DOHH2 (cell line): ENCODE data around the gene SPIN1.

Source experiments
- H3F3A ChIP-seq: fragments of 200-600 bp; sonication (generic), shearing (Covaris generic); 2 replicates; pipeline ENCODE4 v1.6.0; 2016; ENCODE audit warnings: antibody characterized with exemption, mild to moderate bottlenecking; ENCODE audit not compliant: control insufficient read depth, insufficient read depth
- H3K27ac ChIP-seq: fragments of 200-600 bp; sonication (generic); 2 replicates; pipeline ENCODE4 v1.5.1; 2014; ENCODE audit warnings: low read depth, mild to moderate bottlenecking, low read length, moderate library complexity
- H3K27me3 ChIP-seq: fragments of 200-600 bp; sonication (generic); 2 replicates; pipeline ENCODE4 v1.6.1; 2014; ENCODE audit warnings: mild to moderate bottlenecking, low read length, mixed read lengths; ENCODE audit not compliant: control insufficient read depth
- H3K36me3 ChIP-seq: fragments of 200-600 bp; sonication (generic); 2 replicates; pipeline ENCODE4 v1.6.1; 2014; ENCODE audit warnings: mild to moderate bottlenecking, low read length, moderate library complexity, mixed read lengths; ENCODE audit not compliant: control insufficient read depth
- H3K4me1 ChIP-seq: fragments of 200-600 bp; sonication (generic); 2 replicates; pipeline ENCODE4 v1.6.1; 2014; ENCODE audit warnings: mild to moderate bottlenecking, low read length, mixed read lengths; ENCODE audit not compliant: control insufficient read depth
- H3K4me2 ChIP-seq: fragments of 200-600 bp; sonication (generic); 2 replicates; pipeline ENCODE4 v1.6.0; 2014; ENCODE audit warnings: mild to moderate bottlenecking, low read length, moderate library complexity
- H3K4me3 ChIP-seq: fragments of 200-600 bp; sonication (generic); 2 replicates; pipeline ENCODE4 v1.5.1; 2014; ENCODE audit warnings: mild to moderate bottlenecking, low read length, mixed read lengths
- H3K79me2 ChIP-seq: fragments of 200-600 bp; sonication (generic); 2 replicates; pipeline ENCODE4 v1.6.1; 2014; ENCODE audit warnings: mild to moderate bottlenecking, low read length, mixed read lengths; ENCODE audit not compliant: control insufficient read depth
- H3K9me2 ChIP-seq: fragments of 200-600 bp; sonication (generic); replicated peaks from 2 replicates; pipeline ENCODE4 v1.6.1; 2014; ENCODE audit warnings: mild to moderate bottlenecking, low read length, mixed read lengths; ENCODE audit not compliant: control insufficient read depth
- H3K9me3 ChIP-seq: fragments of 200-600 bp; sonication (generic); 2 replicates; pipeline ENCODE4 v1.6.1; 2014; ENCODE audit warnings: antibody characterized with exemption, low read length, mixed read lengths; ENCODE audit not compliant: control insufficient read depth, insufficient read depth
- H4K20me1 ChIP-seq: fragments of 200-600 bp; sonication (generic); 2 replicates; pipeline ENCODE4 v1.6.0; 2014; ENCODE audit warnings: low read depth, mild to moderate bottlenecking, antibody characterized with exemption, low read length, moderate library complexity; ENCODE audit not compliant: control insufficient read depth, insufficient read depth
- CTCF ChIP-seq: fragments of 200-600 bp; sonication (generic); IDR thresholded peaks from one replicate; pipeline ENCODE4 v1.5.1; 2014; ENCODE audit warnings: antibody characterized with exemption, mild to moderate bottlenecking, low read depth, low read length; ENCODE audit not compliant: poor library complexity, severe bottlenecking
- EZH2phosphoT487 ChIP-seq: fragments of 200-600 bp; sonication (generic); IDR thresholded peaks from 2 replicates; pipeline ENCODE4 v1.6.1; 2017; ENCODE audit warnings: borderline replicate concordance, mild to moderate bottlenecking, antibody characterized with exemption, low read length, moderate library complexity, mixed read lengths

Gene SPIN1

DNA sequence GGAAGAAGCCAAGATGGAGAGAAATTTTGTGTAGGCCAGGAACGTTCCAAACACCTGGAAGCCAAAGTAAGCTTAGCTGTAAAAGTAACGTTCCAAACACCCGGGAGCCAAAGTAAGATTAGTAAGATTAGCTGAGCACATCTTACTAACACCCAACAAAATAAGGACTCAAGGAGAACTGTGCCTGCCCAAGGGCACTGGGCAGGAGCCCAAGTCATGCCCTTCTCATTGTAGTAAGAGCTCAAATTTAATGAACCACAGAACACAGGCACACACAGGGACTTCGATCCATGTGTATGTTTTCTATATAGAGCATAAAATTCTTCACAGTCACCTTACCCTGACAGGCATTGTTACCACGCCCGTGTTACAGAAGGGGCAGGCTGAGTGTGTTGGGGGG, 110.6 kb downstream of the SPIN1 start:
- H3K27ac ChIP-seq = no peak overlapping the region
- H3K4me3 ChIP-seq = no peak overlapping the region
- H3K27me3 ChIP-seq = no peaks in the 10 kb centered on the region
- no peaks in the 10 kb centered on the region for H3K4me1 ChIP-seq
- H3F3A ChIP-seq = no peaks in the 10 kb centered on the region
- H3K79me2 ChIP-seq = no peaks in the 10 kb centered on the region
- H3K9me2 ChIP-seq = no peaks in the 10 kb centered on the region
- H3K4me2 ChIP-seq = no peak overlapping the region
- TF ChIP-seq CTCF = no peak
- TF ChIP-seq EZH2phosphoT487 = no peak
- no peaks in the 10 kb centered on the region for H3K9me3 ChIP-seq
- no peaks in the 10 kb centered on the region for H3K36me3 ChIP-seq
- no peaks in the 10 kb centered on the region for H4K20me1 ChIP-seq

DNA sequence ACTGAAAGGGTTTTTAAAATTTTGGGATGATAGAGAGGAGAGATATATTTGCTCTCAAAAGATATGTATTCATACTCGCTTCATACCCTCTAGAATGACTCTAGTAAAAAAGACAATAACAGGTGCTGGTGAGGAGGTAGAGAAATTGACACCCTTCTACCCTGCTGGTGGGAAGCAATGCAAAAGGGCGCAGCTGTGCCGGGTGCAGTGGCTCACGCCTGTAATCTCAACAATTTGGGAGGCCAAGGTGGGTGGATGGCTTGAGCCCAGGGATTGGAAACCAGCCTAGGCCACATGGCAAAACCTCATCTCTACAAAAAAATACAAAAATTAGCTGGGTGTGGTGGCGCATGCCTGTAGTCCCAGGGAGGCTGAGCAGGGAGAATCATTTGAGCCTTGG, 112.8 kb downstream of the SPIN1 start:
- TF ChIP-seq EZH2phosphoT487 = no peak
- no peak for TF ChIP-seq CTCF
- H3K36me3 ChIP-seq = no peaks in the 10 kb centered on the region

DNA sequence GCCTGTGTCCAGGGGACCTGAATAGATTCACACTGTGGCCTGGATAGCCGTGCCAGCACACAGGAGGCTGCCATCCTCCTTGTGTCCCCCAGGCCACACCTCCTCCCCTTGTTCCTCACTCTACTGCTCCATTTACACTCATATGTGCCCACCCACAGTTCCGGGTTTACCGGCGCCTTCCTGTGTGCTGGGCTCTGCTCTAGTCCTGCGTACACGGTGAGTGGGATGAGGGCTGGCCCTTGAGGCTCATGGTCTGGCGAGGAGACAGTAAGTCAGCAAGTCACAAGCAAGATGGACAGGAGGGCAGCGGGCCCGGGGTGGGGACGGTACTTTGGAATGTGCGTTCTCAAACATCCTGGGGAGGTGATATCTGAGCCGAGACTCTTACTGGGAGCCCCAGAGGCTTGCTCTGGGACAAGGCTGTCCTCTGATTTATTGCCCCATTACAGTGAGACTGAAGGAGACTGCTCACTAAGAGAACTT, 114.3 kb downstream of the SPIN1 start:
- H3K9me2 ChIP-seq = no peaks in the 10 kb centered on the region
- TF ChIP-seq CTCF = no peak
- no peak for TF ChIP-seq EZH2phosphoT487
- H3K4me2 ChIP-seq = no peak overlapping the region

More for the DNA sequence above, 112.8 kb downstream of the SPIN1 start:
- Histone ChIP-seq H3K4me3 (no peak overlapping the region), H3K9me3 (no peaks in the 10 kb centered on the region), H3K79me2 (no peaks in the 10 kb centered on the region), H3K27me3 (no peaks in the 10 kb centered on the region), H3K27ac (no peak overlapping the region), H3F3A (no peaks in the 10 kb centered on the region), H4K20me1 (no peaks in the 10 kb centered on the region), H3K9me2 (no peaks in the 10 kb centered on the region), H3K4me2 (no peak overlapping the region), H3K4me1 (no peaks in the 10 kb centered on the region)

More for the DNA sequence above, 114.3 kb downstream of the SPIN1 start:
- Histone ChIP-seq H3K27ac (no peak overlapping the region), H3K4me3 (no peak overlapping the region), H3K27me3 (no peaks in the 10 kb centered on the region), H3K79me2 (no peaks in the 10 kb centered on the region), H3K4me1 (no peaks in the 10 kb centered on the region), H3K36me3 (no peaks in the 10 kb centered on the region), H3F3A (no peaks in the 10 kb centered on the region), H4K20me1 (no peaks in the 10 kb centered on the region), H3K9me3 (no peaks in the 10 kb centered on the region)
